Measurements from ENCODE around the gene ADARB2. TPM values are rescaled to one million over a fixed set of nuclear protein-coding genes. Genes with fewer than 3 reads are reported as not detected.

The ADARB2 gene
- total RNA-seq, 6 donors from 2014 or later, result 0.69 to 5.2 (median 1.8) TPM

- no peak overlapping the region for H3K27ac ChIP-seq
- no peaks in the 10 kb centered on the region for H3K9me3 ChIP-seq
- WGBS, 2 donors, result 73 to 87% methylated on average over 11 to 14 of the region's 14 CpGs
- ATAC-seq (ENCODE audit: low FRiP score in 2 of 2) (no peak), DNase-seq (peak in 1 of 2 donors; percentile 49)
- TF ChIP-seq CTCF (IDR thresholded peaks at IDR 0.05), result no peak
- no peak for TF ChIP-seq EP300 (IDR thresholded peaks at IDR 0.05)
- TF ChIP-seq POLR2A (IDR thresholded peaks at IDR 0.05), result no peak
- TF ChIP-seq POLR2AphosphoS5 (IDR thresholded peaks at IDR 0.05), result no peak
- H3K36me3 ChIP-seq, result no peaks in the 10 kb centered on the region
- no peaks in the 10 kb centered on the region for H3K27me3 ChIP-seq
- H3K4me1 ChIP-seq, result no peaks in the 10 kb centered on the region
- H3K4me3 ChIP-seq, result no peak overlapping the region
These were observed 75.4 kb downstream of the ADARB2 start for GRCh38 chr10:1661859-1662437.

- DNase-seq (no peak), ATAC-seq (ENCODE audit: low FRiP score in 2 of 2) (no peak)
- Histone ChIP-seq H3K27ac (no peak overlapping the region), H3K4me1 (no peaks in the 10 kb centered on the region), H3K4me3 (no peak overlapping the region), H3K36me3 (no peaks in the 10 kb centered on the region), H3K9me3 (no peaks in the 10 kb centered on the region), H3K27me3 (no peaks in the 10 kb centered on the region)
- TF ChIP-seq POLR2AphosphoS5 (IDR thresholded peaks at IDR 0.05) (no peak), POLR2A (IDR thresholded peaks at IDR 0.05) (no peak), EP300 (IDR thresholded peaks at IDR 0.05) (no peak), CTCF (IDR thresholded peaks at IDR 0.05) (no peak)
- 91 to 93% methylated on average over 3 of the region's 3 CpGs for WGBS, 2 donors
These were observed 75.9 kb downstream of the ADARB2 start for GRCh38 chr10:1661416-1661815.

- Histone ChIP-seq H3K4me1 (no peaks in the 10 kb centered on the region), H3K4me3 (no peak overlapping the region), H3K36me3 (no peaks in the 10 kb centered on the region), H3K9me3 (no peaks in the 10 kb centered on the region), H3K27ac (no peak overlapping the region), H3K27me3 (no peaks in the 10 kb centered on the region)
- ATAC-seq (ENCODE audit: low FRiP score in 2 of 2) (no peak), DNase-seq (no peak)
- TF ChIP-seq CTCF (IDR thresholded peaks at IDR 0.05) (no peak), EP300 (IDR thresholded peaks at IDR 0.05) (no peak), POLR2A (IDR thresholded peaks at IDR 0.05) (no peak), POLR2AphosphoS5 (IDR thresholded peaks at IDR 0.05) (no peak)
- 61 to 69% methylated on average over 5 of the region's 5 CpGs for WGBS, 2 donors
These were observed 76.5 kb downstream of the ADARB2 start for GRCh38 chr10:1660815-1661214.

- H3K4me1 ChIP-seq, result no peaks in the 10 kb centered on the region
- no peaks in the 10 kb centered on the region for H3K27me3 ChIP-seq
- ATAC-seq (ENCODE audit: low FRiP score in 2 of 2) (no peak), DNase-seq (no peak)
- no peak overlapping the region for H3K4me3 ChIP-seq
- no peak overlapping the region for H3K27ac ChIP-seq
- H3K9me3 ChIP-seq, result no peaks in the 10 kb centered on the region
- H3K36me3 ChIP-seq, result no peaks in the 10 kb centered on the region
- 77 to 80% methylated on average over 7 of the region's 7 CpGs for WGBS, 2 donors
- TF ChIP-seq EP300 (IDR thresholded peaks at IDR 0.05), result no peak
- no peak for TF ChIP-seq POLR2AphosphoS5 (IDR thresholded peaks at IDR 0.05)
- no peak for TF ChIP-seq CTCF (IDR thresholded peaks at IDR 0.05)
- TF ChIP-seq POLR2A (IDR thresholded peaks at IDR 0.05), result no peak
These were observed 76.9 kb downstream of the ADARB2 start for GRCh38 chr10:1660386-1660785.

- Histone ChIP-seq H3K27ac (no peak overlapping the region), H3K9me3 (no peaks in the 10 kb centered on the region), H3K4me3 (no peak overlapping the region), H3K4me1 (no peaks in the 10 kb centered on the region), H3K36me3 (no peaks in the 10 kb centered on the region), H3K27me3 (no peaks in the 10 kb centered on the region)
- no peak for ATAC-seq (ENCODE audit: low FRiP score in 2 of 2)
- no peak for DNase-seq
- WGBS, 2 donors, result 83 to 88% methylated on average over 19 to 21 of the region's 21 CpGs
- TF ChIP-seq POLR2AphosphoS5 (IDR thresholded peaks at IDR 0.05), result no peak
- TF ChIP-seq EP300 (IDR thresholded peaks at IDR 0.05), result no peak
- TF ChIP-seq POLR2A (IDR thresholded peaks at IDR 0.05), result no peak
- no peak for TF ChIP-seq CTCF (IDR thresholded peaks at IDR 0.05)
These were observed 78.0 kb downstream of the ADARB2 start for GRCh38 chr10:1659221-1659791.
